CD8-positive, alpha-beta memory T cell (primary cell): ENCODE data around the gene AP1S3. TPM values are rescaled to one million over a fixed set of nuclear protein-coding genes. Genes with fewer than 3 reads are reported as not detected.

Experiments
- polyA plus RNA-seq: library from polyadenylated mRNA; unstranded; fragments of 300-500 nt; fragmentation: Illumina TruSeq; gene quantifications from one replicate; pipeline ENCODE4 v1.2.3, GENCODE V29; 2021
- total RNA-seq, 2 experiments: library from RNA; stranded (reverse); gene quantifications; one replicate each; pipeline ENCODE4 v1.2.3, GENCODE V29; 2021

Gene AP1S3
- total and polyA plus RNA-seq, 3 experiments from 2014 or later = 3.9 to 16.9 (median 15.4) TPM

Other genes starting within 250 kb of the AP1S3 start
- not detected for gene SCG2, start 235.2 kb downstream of the AP1S3 start, total RNA-seq
- gene SCG2, start 235.2 kb downstream of the AP1S3 start, polyA plus RNA-seq = not detected
- 10 to 100 TPM; 16.0 to 18.1 TPM for gene WDFY1, start 107.8 kb upstream of the AP1S3 start, total RNA-seq
- 28.5 TPM for gene WDFY1, start 107.8 kb upstream of the AP1S3 start, polyA plus RNA-seq
- 10 to 100 TPM; 42.6 TPM for gene MRPL44, start 119.9 kb upstream of the AP1S3 start, total RNA-seq
- 26.7 TPM for gene MRPL44, start 119.9 kb upstream of the AP1S3 start, polyA plus RNA-seq
- 1 to 10 TPM; 5.0 to 6.4 TPM for gene SERPINE2, start 201.7 kb upstream of the AP1S3 start, total RNA-seq
- 2.2 TPM for gene SERPINE2, start 201.7 kb upstream of the AP1S3 start, polyA plus RNA-seq